Smooth muscle cell (in vitro differentiated cells): ENCODE data around the gene ELN. TPM values are rescaled to one million over a fixed set of nuclear protein-coding genes. Genes with fewer than 3 reads are reported as not detected.
A peak's percentile ranks its signal among the peaks of the same experiment; 100 is the strongest.

Source experiments
- DNase-seq: peaks from one replicate; lab custom pipeline; 2025; ENCODE audit not compliant: unreplicated experiment; lab: John Stamatoyannopoulos, UW
- H2AFZ ChIP-seq: fragments of 200-600 bp; sonication (generic); 2 replicates; pipeline ENCODE4 v1.6.0; 2016; ENCODE audit warnings: antibody characterized with exemption, low read depth, mild to moderate bottlenecking
- H3F3A ChIP-seq: fragments of 200-600 bp; sonication (generic); 2 replicates; pipeline ENCODE4 v1.6.0; 2017; ENCODE audit warnings: antibody characterized with exemption, low read depth
- H3K27ac ChIP-seq: fragments of 200-600 bp; sonication (generic); 2 replicates; pipeline ENCODE4 v1.5.1; 2016; ENCODE audit warnings: low read depth, mild to moderate bottlenecking
- H3K27me3 ChIP-seq: fragments of 200-600 bp; sonication (generic); 2 replicates; pipeline ENCODE4 v1.6.1; 2016; ENCODE audit warnings: low read depth, mild to moderate bottlenecking
- H3K36me3 ChIP-seq: fragments of 200-600 bp; sonication (generic); 2 replicates; pipeline ENCODE4 v1.5.1; 2016; ENCODE audit warnings: low read depth
- H3K4me1 ChIP-seq: fragments of 200-600 bp; sonication (generic); 2 replicates; pipeline ENCODE4 v1.5.1; 2016; ENCODE audit warnings: low read depth
- H3K4me2 ChIP-seq: fragments of 200-600 bp; sonication (generic); 2 replicates; pipeline ENCODE4 v1.6.0; 2016; ENCODE audit warnings: mild to moderate bottlenecking
- H3K4me3 ChIP-seq: fragments of 200-600 bp; sonication (generic); 2 replicates; pipeline ENCODE4 v1.5.1; 2016; ENCODE audit warnings: mild to moderate bottlenecking
- H3K79me2 ChIP-seq: fragments of 200-600 bp; sonication (generic); 2 replicates; pipeline ENCODE4 v1.6.0; 2016; ENCODE audit warnings: low read depth, mild to moderate bottlenecking
- H3K9ac ChIP-seq: fragments of 200-600 bp; sonication (generic); 2 replicates; pipeline ENCODE4 v1.6.0; 2016; ENCODE audit warnings: low read depth
- H3K9me3 ChIP-seq: fragments of 200-600 bp; sonication (generic); replicated peaks from 2 replicates; pipeline ENCODE4 v1.5.1; 2016; ENCODE audit warnings: low read depth
- H4K20me1 ChIP-seq: fragments of 200-600 bp; sonication (generic); 2 replicates; pipeline ENCODE4 v1.6.0; 2016; ENCODE audit warnings: low read depth
- WGBS: methylation state at CpG from one replicate; pipeline ENCODE4 v1.1.7; 2016; ENCODE audit warnings: low lambda C conversion rate; 5-methylcytosine and 5-hydroxymethylcytosine counted together
- polyA plus RNA-seq: library from polyadenylated mRNA; unstranded; fragments of >200 nt; fragmentation: Nextera tagmentation; extraction: Ambion mirVana; gene quantifications from 2 replicates; pipeline ENCODE4 v1.2.1, GENCODE V29; 2016
- total RNA-seq: library from RNA; depleted of rRNA; stranded (reverse); fragments of >200 nt; gene quantifications from 2 replicates; pipeline ENCODE4 v1.2.3, GENCODE V29; 2014
- TF ChIP-seq, protein P1 (sequence below): fragments of 200-600 bp; sonication (generic); IDR thresholded peaks from 2 replicates; pipeline ENCODE4 v1.5.1; 2017; ENCODE audit warnings: borderline replicate concordance, mild to moderate bottlenecking, antibody characterized with exemption; ENCODE audit not compliant: insufficient read depth, poor library complexity, severe bottlenecking

The ELN gene
- total and polyA plus RNA-seq, 2 experiments from 2014 or later: 0.13 TPM; not detected in 1

DNA sequence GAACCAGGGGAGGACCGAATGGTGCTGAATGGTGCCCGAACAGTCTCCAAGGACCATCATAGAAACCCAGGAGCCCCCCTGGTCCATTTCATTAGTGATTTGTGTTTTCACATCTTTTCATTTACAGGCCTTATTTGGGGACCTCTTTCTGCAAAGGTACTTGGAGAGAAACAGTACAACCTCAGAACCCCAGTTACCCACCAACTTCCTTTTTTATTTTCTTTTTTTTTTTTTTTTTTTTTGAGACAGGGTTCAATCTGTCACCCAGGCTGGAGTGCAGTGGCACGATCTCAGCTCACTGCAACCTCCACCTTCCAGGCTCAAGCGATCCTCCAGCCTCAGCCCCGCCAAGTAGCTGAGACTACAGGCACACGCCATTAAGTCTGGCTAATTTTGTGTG is 13.0 kb upstream of the ELN start:
- Histone ChIP-seq H4K20me1 (no peaks in the 10 kb centered on the region), H3K4me3 (no peak overlapping the region), H3K9me3 (no peaks in the 10 kb centered on the region), H3K4me2 (no peak overlapping the region), H3K4me1 (no peaks in the 10 kb centered on the region), H3K79me2 (no peaks in the 10 kb centered on the region), H3K27ac (no peak overlapping the region), H3F3A (no peaks in the 10 kb centered on the region), H3K9ac (no peak overlapping the region), H3K27me3 (no peaks in the 10 kb centered on the region), H2AFZ (no peak overlapping the region), H3K36me3 (no peaks in the 10 kb centered on the region)
- DNase-seq: no peak
- WGBS: 93% methylated on average over 6 of the region's 6 CpGs
- TF ChIP-seq, protein P1, sequence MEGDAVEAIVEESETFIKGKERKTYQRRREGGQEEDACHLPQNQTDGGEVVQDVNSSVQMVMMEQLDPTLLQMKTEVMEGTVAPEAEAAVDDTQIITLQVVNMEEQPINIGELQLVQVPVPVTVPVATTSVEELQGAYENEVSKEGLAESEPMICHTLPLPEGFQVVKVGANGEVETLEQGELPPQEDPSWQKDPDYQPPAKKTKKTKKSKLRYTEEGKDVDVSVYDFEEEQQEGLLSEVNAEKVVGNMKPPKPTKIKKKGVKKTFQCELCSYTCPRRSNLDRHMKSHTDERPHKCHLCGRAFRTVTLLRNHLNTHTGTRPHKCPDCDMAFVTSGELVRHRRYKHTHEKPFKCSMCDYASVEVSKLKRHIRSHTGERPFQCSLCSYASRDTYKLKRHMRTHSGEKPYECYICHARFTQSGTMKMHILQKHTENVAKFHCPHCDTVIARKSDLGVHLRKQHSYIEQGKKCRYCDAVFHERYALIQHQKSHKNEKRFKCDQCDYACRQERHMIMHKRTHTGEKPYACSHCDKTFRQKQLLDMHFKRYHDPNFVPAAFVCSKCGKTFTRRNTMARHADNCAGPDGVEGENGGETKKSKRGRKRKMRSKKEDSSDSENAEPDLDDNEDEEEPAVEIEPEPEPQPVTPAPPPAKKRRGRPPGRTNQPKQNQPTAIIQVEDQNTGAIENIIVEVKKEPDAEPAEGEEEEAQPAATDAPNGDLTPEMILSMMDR: no peak

DNA sequence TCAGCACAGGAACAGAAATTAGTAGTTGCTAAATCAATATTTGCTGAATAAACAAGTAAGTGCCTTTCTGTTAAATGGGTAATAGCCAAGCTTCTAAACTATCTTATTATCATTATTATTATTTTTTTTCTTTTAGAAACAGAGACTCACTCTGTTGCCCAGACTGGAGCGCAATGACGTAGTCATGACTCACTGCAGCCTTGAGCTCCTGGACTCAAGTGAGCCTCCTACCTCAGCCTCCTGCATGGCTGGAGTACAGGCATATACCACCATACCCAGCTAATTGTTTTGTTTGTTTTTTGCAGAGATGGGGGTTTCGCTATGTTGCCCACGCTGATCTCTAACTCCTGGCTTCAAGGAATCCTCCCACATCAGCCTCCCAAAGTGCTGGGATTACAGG is 12.3 kb upstream of the ELN start:
- H3K9me3 ChIP-seq: no peaks in the 10 kb centered on the region
- no peaks in the 10 kb centered on the region for H3K36me3 ChIP-seq
- TF ChIP-seq, protein P1: no peak
- H3F3A ChIP-seq: no peaks in the 10 kb centered on the region
- H3K27me3 ChIP-seq: no peaks in the 10 kb centered on the region
- H4K20me1 ChIP-seq: no peaks in the 10 kb centered on the region
- H2AFZ ChIP-seq: no peak overlapping the region
- no peak overlapping the region for H3K27ac ChIP-seq
- 65% methylated on average over 4 of the region's 4 CpGs for WGBS
- no peak for DNase-seq
- no peaks in the 10 kb centered on the region for H3K4me1 ChIP-seq
- no peak overlapping the region for H3K9ac ChIP-seq
- H3K4me2 ChIP-seq: no peak overlapping the region
- H3K4me3 ChIP-seq: no peak overlapping the region
- H3K79me2 ChIP-seq: no peaks in the 10 kb centered on the region

DNA sequence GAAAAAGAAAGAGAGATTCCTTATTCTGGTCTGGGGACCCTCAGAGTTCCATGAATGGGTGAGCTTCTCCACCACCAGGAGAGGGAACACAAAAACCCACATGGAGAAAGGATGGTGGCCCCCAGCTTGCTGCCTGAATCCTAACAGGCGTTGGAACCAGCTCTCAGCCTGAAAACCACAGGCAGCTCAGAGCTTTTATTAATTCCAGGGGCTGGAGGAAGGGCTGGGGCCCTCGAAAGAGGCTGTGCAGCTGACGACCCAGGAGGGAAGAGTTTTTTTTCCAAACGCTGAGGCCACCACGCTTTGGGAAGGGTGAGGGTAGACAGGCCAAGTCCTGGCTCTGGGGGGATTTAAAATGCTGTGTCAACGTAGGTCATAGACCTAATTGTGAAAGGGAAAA is 10.8 kb upstream of the ELN start:
- no peaks in the 10 kb centered on the region for H4K20me1 ChIP-seq
- H3K4me2 ChIP-seq: no peak overlapping the region
- H3K9me3 ChIP-seq: no peaks in the 10 kb centered on the region
- no peaks in the 10 kb centered on the region for H3K4me1 ChIP-seq
- no peak overlapping the region for H3K9ac ChIP-seq
- no peak overlapping the region for H2AFZ ChIP-seq
- H3K4me3 ChIP-seq: no peak overlapping the region
- no peaks in the 10 kb centered on the region for H3K36me3 ChIP-seq
- TF ChIP-seq, protein P1: no peak
- no peak for DNase-seq
- WGBS: 20% methylated on average over 6 of the region's 6 CpGs
- H3F3A ChIP-seq: no peaks in the 10 kb centered on the region
- no peaks in the 10 kb centered on the region for H3K79me2 ChIP-seq
- H3K27me3 ChIP-seq: no peaks in the 10 kb centered on the region
- H3K27ac ChIP-seq: peak overlapping the region; percentile 27

GRCh38 chr7:74018246-74018895 is 9.6 kb upstream of the ELN start:
- Histone ChIP-seq H3K27ac (no peak overlapping the region), H3K79me2 (no peaks in the 10 kb centered on the region), H3K36me3 (no peaks in the 10 kb centered on the region), H3K9ac (no peak overlapping the region), H3K4me3 (no peak overlapping the region), H2AFZ (no peak overlapping the region), H3K4me2 (no peak overlapping the region), H3K9me3 (no peaks in the 10 kb centered on the region), H3K27me3 (no peaks in the 10 kb centered on the region), H4K20me1 (no peaks in the 10 kb centered on the region), H3K4me1 (no peaks in the 10 kb centered on the region), H3F3A (no peaks in the 10 kb centered on the region)
- DNase-seq: no peak
- WGBS: 75% methylated on average over 10 of the region's 10 CpGs
- TF ChIP-seq, protein P1: no peak
